IMR-90 (cell line): ENCODE measurements around the gene ME3. TPM values are rescaled to one million over a fixed set of nuclear protein-coding genes. Genes with fewer than 3 reads are reported as not detected.

Source experiments
- ATAC-seq: fragments of 200-7000 bp; cut with Tn5 transposase; 2 replicates; pipeline ENCODE4 v1.9.1; 2020; ENCODE audit warnings: low read depth, mild to moderate bottlenecking, moderate library complexity
- BruUV-seq: library from RNA; stranded (reverse); fragments of 400-500 nt; replicated peaks from 2 replicates; lab custom pipeline; 2021; lab: Mats Ljungman, UMichigan
- CTCF ChIA-PET: fragments of 300-600 bp; formaldehyde crosslinking; extraction: SDS; loops from one replicate; lab custom pipeline; 2021; ENCODE audit warnings: antibody characterized with exemption; lab: Yijun Ruan, JAX
- POLR2A ChIA-PET: fragments of 300-600 bp; sonication (Branson Sonifier 250); formaldehyde crosslinking; loops from one replicate; lab custom pipeline; 2022; ENCODE audit warnings: antibody characterized with exemption; ENCODE audit not compliant: unreplicated experiment; lab: Charles Lee
- DNase-seq: peaks from one replicate; pipeline ENCODE4 v3.0.0; 2013
- H2AFZ ChIP-seq: replicated peaks from 2 replicates; pipeline ENCODE3; 2013; ENCODE audit warnings: low read length, mild to moderate bottlenecking; ENCODE audit not compliant: poor library complexity
- H2AK5ac ChIP-seq: 2 replicates; pipeline ENCODE4 v1.6.1; 2013; ENCODE audit warnings: low read depth, low read length, inconsistent platforms
- H2AK9ac ChIP-seq: replicated peaks from 2 replicates; pipeline ENCODE3; 2013; ENCODE audit warnings: mild to moderate bottlenecking, low read depth, low read length, moderate library complexity; ENCODE audit not compliant: poor library complexity
- H2BK120ac ChIP-seq: 2 replicates; pipeline ENCODE4 v1.6.1; 2013; ENCODE audit warnings: low read depth, low read length, inconsistent platforms
- H2BK15ac ChIP-seq: 3 replicates; pipeline ENCODE4 v1.6.1; 2013; ENCODE audit warnings: low read depth, low read length, inconsistent platforms
- H2BK20ac ChIP-seq: 2 replicates; pipeline ENCODE4 v1.6.1; 2013; ENCODE audit warnings: low read depth, mild to moderate bottlenecking, inconsistent platforms, low read length, moderate library complexity
- H2BK5ac ChIP-seq: 2 replicates; pipeline ENCODE4 v1.6.1; 2013; ENCODE audit warnings: mild to moderate bottlenecking, low read depth, low read length, inconsistent platforms; ENCODE audit not compliant: poor library complexity, severe bottlenecking
- H3K14ac ChIP-seq: replicated peaks from 2 replicates; pipeline ENCODE4 v1.6.1; 2013; ENCODE audit warnings: low read depth, low read length, inconsistent platforms
- H3K18ac ChIP-seq: 2 replicates; pipeline ENCODE4 v1.6.1; 2013; ENCODE audit warnings: low read depth, low read length, control low read depth
- H3K23ac ChIP-seq: 2 replicates; pipeline ENCODE4 v1.6.1; 2013; ENCODE audit warnings: low read depth, low read length, inconsistent platforms
- H3K27ac ChIP-seq: 2 replicates; pipeline ENCODE4 v1.5.1; 2013; ENCODE audit warnings: mild to moderate bottlenecking, control low read depth, low read length; ENCODE audit not compliant: insufficient read depth
- H3K27me3 ChIP-seq: 2 replicates; pipeline ENCODE4 v1.6.1; 2013; ENCODE audit warnings: low read length; ENCODE audit not compliant: control insufficient read depth, insufficient read depth
- H3K36me3 ChIP-seq: 2 replicates; pipeline ENCODE4 v1.6.1; 2013; ENCODE audit warnings: low read length, mixed read lengths; ENCODE audit not compliant: control insufficient read depth, insufficient read depth
- H3K4ac ChIP-seq: 2 replicates; pipeline ENCODE4 v1.6.1; 2013; ENCODE audit warnings: low read depth, low read length, inconsistent platforms
- H3K4me1 ChIP-seq: 2 replicates; pipeline ENCODE4 v1.6.1; 2013; ENCODE audit warnings: low read length, mixed read lengths; ENCODE audit not compliant: control insufficient read depth, insufficient read depth
- H3K4me2 ChIP-seq: 2 replicates; pipeline ENCODE4 v1.6.1; 2013; ENCODE audit warnings: low read depth, mild to moderate bottlenecking, control low read depth, low read length, moderate library complexity
- H3K4me3 ChIP-seq: 2 replicates; pipeline ENCODE4 v1.5.1; 2013; ENCODE audit warnings: low read depth, mild to moderate bottlenecking, control low read depth, low read length, moderate library complexity; ENCODE audit not compliant: insufficient read depth
- H3K56ac ChIP-seq: 2 replicates; pipeline ENCODE4 v1.6.1; 2013; ENCODE audit warnings: low read length, inconsistent platforms; ENCODE audit not compliant: insufficient read depth; ENCODE audit errors: extremely low read depth
- H3K79me1 ChIP-seq, 2 experiments: 2 replicates each; pipeline ENCODE4 v1.6.1; 2013; ENCODE audit warnings: low read length in 2 of 2, inconsistent platforms in 1 of 2, low read depth in 1 of 2
- H3K9ac ChIP-seq: 2 replicates; pipeline ENCODE4 v1.6.1; 2013; ENCODE audit warnings: low read depth, low read length, control low read depth
- H3K9me1 ChIP-seq: 2 replicates; pipeline ENCODE4 v1.6.1; 2013; ENCODE audit warnings: low read length, inconsistent platforms; ENCODE audit not compliant: insufficient read depth
- H3K9me3 ChIP-seq: 2 replicates; pipeline ENCODE4 v1.6.1; 2013; ENCODE audit warnings: low read length; ENCODE audit not compliant: control insufficient read depth, insufficient read depth
- H4K20me1 ChIP-seq: 2 replicates; pipeline ENCODE4 v1.6.1; 2013; ENCODE audit warnings: low read length, inconsistent platforms; ENCODE audit not compliant: insufficient read depth
- H4K5ac ChIP-seq: 2 replicates; pipeline ENCODE4 v1.6.1; 2013; ENCODE audit warnings: mild to moderate bottlenecking, low read depth, low read length, control low read depth
- H4K8ac ChIP-seq, 2 experiments: 2 replicates each; pipeline ENCODE4 v1.6.1; 2013; ENCODE audit warnings: low read depth in 2 of 2, low read length in 2 of 2, control low read depth in 1 of 2, inconsistent platforms in 1 of 2
- H4K91ac ChIP-seq: 2 replicates; pipeline ENCODE4 v1.6.1; 2013; ENCODE audit warnings: low read depth, low read length, inconsistent platforms; ENCODE audit not compliant: insufficient read depth
- CHD1 ChIP-seq: IDR thresholded peaks from 2 replicates; pipeline ENCODE4 v1.6.1; 2012; ENCODE audit warnings: low read depth, low read length, improper control_type of control experiment
- RFX5 ChIP-seq: IDR thresholded peaks from 2 replicates; pipeline ENCODE4 v1.8.0; 2012; ENCODE audit warnings: low read depth, mild to moderate bottlenecking, low read length, moderate library complexity
- SMC3 ChIP-seq: fragments of 150-350 bp; IDR thresholded peaks from 2 replicates; pipeline ENCODE4 v1.6.1; 2016; ENCODE audit warnings: low read depth, mild to moderate bottlenecking, antibody characterized with exemption, low read length, moderate library complexity
- WGBS, 2 experiments: methylation state at CpG; one replicate each; pipeline versions ENCODE4 v1.1.5 to v1.1.7; 2013; ENCODE audit warnings: missing lambda C conversion rate in 2 of 2; ENCODE audit not compliant: insufficient read length in 1 of 2; ENCODE audit errors: extremely low coverage in 2 of 2; 5-methylcytosine and 5-hydroxymethylcytosine counted together
- dilution Hi-C: fragments of 300-500 bp; cut with HindIII; formaldehyde crosslinking; loops from one replicate; pipeline ENCODE4 v1.14.3; 2018; ENCODE audit warnings: low sequenced_read_pairs; ENCODE audit not compliant: unreplicated experiment
- in situ Hi-C: fragments of 300-500 bp; cut with MboI; formaldehyde crosslinking; loops from 3 replicates; pipeline ENCODE4 v1.14.3; 2019; ENCODE audit warnings: low sequenced_read_pairs, inconsistent platforms, mixed read lengths
- intact Hi-C: fragments of 100-400 bp; cut with micrococcal nuclease; formaldehyde crosslinking; loops from 2 replicates; pipeline ENCODE4 v1.10.0; 2022
- polyA plus RNA-seq, 3 experiments: library from polyadenylated mRNA; depleted of rRNA; stranded (reverse); fragments of >200 nt; gene quantifications; 2 replicates each; pipeline ENCODE4 v1.2.3, GENCODE V29; 2012; ENCODE audit warnings: low replicate concordance in 1 of 3
- total RNA-seq: library from RNA; depleted of rRNA; stranded (reverse); fragments of >200 nt; gene quantifications from 2 replicates; pipeline ENCODE4 v1.2.3, GENCODE V29; 2012

Gene ME3
- total and polyA plus RNA-seq, 2 of the 4 experiments (the other 2 are of a cell fraction), result 7.8 to 9.0 TPM

- TF ChIP-seq RFX5 (no peak), SMC3 (no peak), CHD1 (no peak)
- Histone ChIP-seq H2BK5ac (no peak overlapping the region), H4K20me1 (no peaks in the 10 kb centered on the region), H3K56ac (no peak overlapping the region), H3K79me1 (peaks cover 0 to 4% of the 10 kb centered on the region in 2 experiments; a peak in 2 of 4 replicates), H3K4me3 (no peak overlapping the region), H3K9ac (no peak overlapping the region), H3K4me2 (no peak overlapping the region), H4K8ac (0 out of 4 replicates have a peak overlapping the region, but pooled peaks of 1 of the 2 experiments have one; percentile 36), H2AK9ac (no peak overlapping the region), H2AFZ (no peak overlapping the region), H4K91ac (no peak overlapping the region), H3K9me3 (no peaks in the 10 kb centered on the region), H3K23ac (no peak overlapping the region), H3K9me1 (peaks cover under 1% of the 10 kb centered on the region; the same call in 1 of the 2 replicates), H3K4me1 (peaks cover 2% of the 10 kb centered on the region; the same call in 1 of the 2 replicates), H2BK120ac (no peak overlapping the region), H3K27ac (no peak overlapping the region), H3K18ac (peak overlapping the region; percentile 56; the same call in 1 of the 2 replicates), H2AK5ac (no peak overlapping the region), H3K36me3 (no peaks in the 10 kb centered on the region), H3K4ac (no peak overlapping the region), H2BK20ac (peak overlapping the region; percentile 63; the same call in 1 of the 2 replicates), H4K5ac (no peak overlapping the region; the same call in 1 of the 2 replicates), H2BK15ac (no peak overlapping the region), H3K14ac (no peak overlapping the region), H3K27me3 (no peaks in the 10 kb centered on the region)
- in situ Hi-C loops, result no loop called here
- dilution Hi-C loops, result no loop called here
- BruUV-seq, result no TSS peak
- no peak for DNase-seq
- no CpG with 5 or more reads among the region's 1 CpG for WGBS, 2 experiments
- intact Hi-C loops, result no loop called here
- ATAC-seq, result no peak
- POLR2A ChIA-PET, result no interaction called here
- CTCF ChIA-PET, result no interaction called here
Measured at GRCh38 chr11:86666193-86666592, 6.2 kb downstream of the ME3 start.
